Fibroblast of mammary gland (primary cell): ENCODE measurements around the gene UBN2.
A peak's percentile ranks its signal among the peaks of the same experiment; 100 is the strongest.
"Not testable (repeated sequence)": the region's sequence is repeated elsewhere in the genome, so short reads cannot be mapped to it uniquely, and the experiment has no call there.

ENCODE experiments used
- DNase-seq: peaks from one replicate; pipeline ENCODE4 v3.0.0-alpha.2; 2010; ENCODE audit warnings: low read depth
- H3K4me3 ChIP-seq: 2 replicates; pipeline ENCODE4 v1.5.1; 2011; ENCODE audit warnings: low read depth, mild to moderate bottlenecking, low read length, moderate library complexity; ENCODE audit not compliant: control insufficient read depth
- TF ChIP-seq, protein P1 (sequence below): conservative IDR thresholded peaks from 2 replicates; pipeline ENCODE4 v1.5.1; 2011; ENCODE audit warnings: low read depth, low read length, inconsistent platforms; ENCODE audit not compliant: control insufficient read depth, insufficient read depth

The UBN2 gene

GRCh38 chr7:139304517-139304916, 73.5 kb downstream of the UBN2 start:
- TF ChIP-seq, protein P1, sequence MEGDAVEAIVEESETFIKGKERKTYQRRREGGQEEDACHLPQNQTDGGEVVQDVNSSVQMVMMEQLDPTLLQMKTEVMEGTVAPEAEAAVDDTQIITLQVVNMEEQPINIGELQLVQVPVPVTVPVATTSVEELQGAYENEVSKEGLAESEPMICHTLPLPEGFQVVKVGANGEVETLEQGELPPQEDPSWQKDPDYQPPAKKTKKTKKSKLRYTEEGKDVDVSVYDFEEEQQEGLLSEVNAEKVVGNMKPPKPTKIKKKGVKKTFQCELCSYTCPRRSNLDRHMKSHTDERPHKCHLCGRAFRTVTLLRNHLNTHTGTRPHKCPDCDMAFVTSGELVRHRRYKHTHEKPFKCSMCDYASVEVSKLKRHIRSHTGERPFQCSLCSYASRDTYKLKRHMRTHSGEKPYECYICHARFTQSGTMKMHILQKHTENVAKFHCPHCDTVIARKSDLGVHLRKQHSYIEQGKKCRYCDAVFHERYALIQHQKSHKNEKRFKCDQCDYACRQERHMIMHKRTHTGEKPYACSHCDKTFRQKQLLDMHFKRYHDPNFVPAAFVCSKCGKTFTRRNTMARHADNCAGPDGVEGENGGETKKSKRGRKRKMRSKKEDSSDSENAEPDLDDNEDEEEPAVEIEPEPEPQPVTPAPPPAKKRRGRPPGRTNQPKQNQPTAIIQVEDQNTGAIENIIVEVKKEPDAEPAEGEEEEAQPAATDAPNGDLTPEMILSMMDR, result no peak
- DNase-seq, result no peak
- no peak overlapping the region for H3K4me3 ChIP-seq

DNA sequence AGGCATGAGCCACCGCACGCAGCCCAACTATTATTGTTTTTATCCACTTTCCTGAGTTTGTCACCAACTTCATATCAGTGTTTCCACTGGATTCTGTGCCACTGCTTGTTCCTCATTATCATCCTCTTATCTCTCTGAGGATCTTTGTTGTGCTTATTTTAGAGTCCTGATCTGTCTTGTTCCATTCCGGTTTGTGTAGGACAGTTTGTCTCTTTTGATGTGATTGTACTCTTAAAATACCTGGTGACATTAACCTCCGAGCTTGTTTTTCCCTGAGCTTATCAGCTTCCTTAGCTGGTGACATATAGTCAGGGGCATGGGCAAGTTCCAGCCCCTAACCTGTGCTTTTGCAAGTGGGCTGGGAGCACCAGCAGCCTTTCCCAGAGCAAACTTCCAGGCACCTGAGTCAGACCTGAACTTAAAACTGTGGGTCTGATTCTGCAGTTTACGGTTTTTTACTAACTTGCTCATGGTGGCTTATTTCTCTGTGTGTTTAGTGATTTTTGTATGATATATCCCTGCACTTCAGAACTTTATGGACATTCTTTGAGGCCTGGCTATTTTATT, 87.0 kb downstream of the UBN2 start:
- no peak overlapping the region for H3K4me3 ChIP-seq
- no peak for DNase-seq
- TF ChIP-seq, protein P1, result no peak

DNA sequence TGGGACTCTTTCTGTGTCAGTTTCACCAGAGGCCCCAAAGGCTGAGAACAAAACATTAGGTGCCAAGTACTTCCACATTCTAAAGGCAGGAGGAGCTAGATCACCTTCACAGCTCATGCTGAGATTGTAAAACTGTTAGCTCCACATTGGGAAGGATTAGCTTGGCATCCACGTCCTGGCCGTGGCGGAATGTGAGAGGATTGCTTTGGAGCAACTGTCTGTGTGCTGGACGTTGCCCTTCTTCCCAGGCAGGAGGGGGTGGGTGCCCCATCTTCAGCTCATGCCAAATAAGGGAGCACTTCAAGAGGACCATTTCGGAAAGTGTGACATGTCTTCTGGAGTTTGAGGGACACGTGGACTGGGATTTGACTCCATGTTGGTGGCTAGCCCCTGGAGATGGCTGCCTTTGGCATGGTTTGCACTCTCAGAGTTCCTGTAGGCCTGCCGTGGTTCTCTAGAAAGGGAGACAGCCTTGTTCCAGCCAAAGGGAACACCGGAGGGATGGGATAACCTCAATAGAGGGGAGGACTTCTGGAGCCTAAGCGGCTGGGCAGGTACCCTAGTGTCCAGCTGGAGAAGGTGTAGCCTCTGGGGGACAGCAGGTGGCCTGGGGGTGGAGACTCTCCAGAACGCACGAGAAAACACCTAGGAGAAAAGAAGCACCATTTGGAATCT, 90.2 kb downstream of the UBN2 start:
- peak; percentile 55 for DNase-seq
- TF ChIP-seq, protein P1, result peak; percentile 55
- H3K4me3 ChIP-seq, result no peak overlapping the region

DNA sequence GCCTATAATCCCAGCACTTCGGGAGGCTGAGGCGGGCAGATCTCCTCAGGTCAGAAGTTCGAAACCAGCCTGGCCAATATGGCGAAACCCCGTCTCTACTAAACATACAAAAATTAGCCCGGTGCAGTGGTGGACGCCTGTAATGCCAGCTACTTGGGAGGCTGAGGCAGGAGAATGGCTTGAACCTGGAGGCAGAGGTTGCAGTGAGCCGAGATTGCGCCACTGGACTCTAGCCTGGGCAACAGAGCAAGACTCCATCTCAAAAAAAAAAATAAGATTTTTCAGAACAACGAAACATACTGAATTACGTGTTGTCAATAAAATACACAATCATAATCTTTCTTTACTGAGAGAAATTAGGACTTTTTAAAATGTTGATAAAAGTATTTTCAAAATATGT, 93.7 kb downstream of the UBN2 start:
- H3K4me3 ChIP-seq, DNase-seq: not testable (repeated sequence)

DNA sequence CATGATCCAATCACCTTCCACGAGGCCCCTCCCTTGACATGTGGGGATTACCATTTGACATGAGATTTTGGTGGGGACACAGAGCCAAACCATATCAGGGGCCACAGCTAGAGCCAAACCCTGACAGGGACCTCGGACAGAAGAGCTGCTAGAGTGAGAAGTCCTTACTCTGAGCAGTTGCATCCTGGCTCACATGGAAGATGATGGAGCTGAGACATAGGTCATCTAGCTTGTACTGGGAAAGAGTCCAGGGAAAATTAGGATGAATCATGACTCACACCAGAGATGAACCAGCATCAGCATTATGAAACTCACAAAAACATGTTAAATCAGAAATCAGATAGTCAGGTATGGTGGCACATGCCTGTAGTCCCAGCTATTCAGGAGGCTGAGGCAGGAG, 97.3 kb downstream of the UBN2 start:
- peak; percentile 95 for DNase-seq
- H3K4me3 ChIP-seq, result no peak overlapping the region
- TF ChIP-seq, protein P1, result no peak

GRCh38 chr7:139329119-139329518, 98.1 kb downstream of the UBN2 start:
- no peak overlapping the region for H3K4me3 ChIP-seq
- DNase-seq, result peak; percentile 9
- TF ChIP-seq, protein P1, result no peak

DNA sequence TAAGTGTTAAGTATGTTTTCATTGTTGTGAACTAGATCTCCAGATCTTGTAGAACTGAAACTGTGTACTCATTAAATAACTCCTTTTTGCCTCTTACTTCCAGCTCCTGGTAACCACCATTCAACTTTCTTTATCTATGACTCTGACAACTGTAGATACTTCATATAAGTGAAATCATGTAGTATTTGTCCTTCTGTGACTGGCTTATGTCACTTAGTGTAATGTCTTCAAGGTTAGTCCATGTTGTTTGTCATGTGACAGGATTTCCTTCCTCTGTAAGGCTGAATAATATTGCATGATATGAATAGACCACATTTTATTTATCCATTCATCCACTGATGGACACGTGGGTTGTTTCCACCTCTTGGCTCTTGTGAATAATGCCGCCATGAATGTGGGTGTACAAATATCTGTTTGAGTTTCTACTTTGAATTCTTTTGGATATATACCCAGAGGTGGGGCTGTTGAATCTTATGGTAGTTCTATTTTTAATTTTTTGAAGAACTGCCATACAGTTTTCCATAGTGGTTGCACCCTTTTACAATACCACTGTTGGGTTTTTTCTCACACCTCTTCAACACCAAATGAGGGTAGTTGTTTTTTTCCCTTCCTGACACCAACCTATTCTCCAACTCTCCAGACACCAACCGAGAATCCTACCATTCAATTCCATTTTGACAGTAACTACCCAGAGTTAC, 99.4 kb downstream of the UBN2 start:
- TF ChIP-seq, protein P1, result no peak
- H3K4me3 ChIP-seq, result no peak overlapping the region
- no peak for DNase-seq
